ENCODE measurements around the gene SHISAL1. TPM values are rescaled to one million over a fixed set of nuclear protein-coding genes. Genes with fewer than 3 reads are reported as not detected.

SHISAL1 gene
- total RNA-seq, 1 experiment from 2014 or later, result 1.6 TPM

DNA sequence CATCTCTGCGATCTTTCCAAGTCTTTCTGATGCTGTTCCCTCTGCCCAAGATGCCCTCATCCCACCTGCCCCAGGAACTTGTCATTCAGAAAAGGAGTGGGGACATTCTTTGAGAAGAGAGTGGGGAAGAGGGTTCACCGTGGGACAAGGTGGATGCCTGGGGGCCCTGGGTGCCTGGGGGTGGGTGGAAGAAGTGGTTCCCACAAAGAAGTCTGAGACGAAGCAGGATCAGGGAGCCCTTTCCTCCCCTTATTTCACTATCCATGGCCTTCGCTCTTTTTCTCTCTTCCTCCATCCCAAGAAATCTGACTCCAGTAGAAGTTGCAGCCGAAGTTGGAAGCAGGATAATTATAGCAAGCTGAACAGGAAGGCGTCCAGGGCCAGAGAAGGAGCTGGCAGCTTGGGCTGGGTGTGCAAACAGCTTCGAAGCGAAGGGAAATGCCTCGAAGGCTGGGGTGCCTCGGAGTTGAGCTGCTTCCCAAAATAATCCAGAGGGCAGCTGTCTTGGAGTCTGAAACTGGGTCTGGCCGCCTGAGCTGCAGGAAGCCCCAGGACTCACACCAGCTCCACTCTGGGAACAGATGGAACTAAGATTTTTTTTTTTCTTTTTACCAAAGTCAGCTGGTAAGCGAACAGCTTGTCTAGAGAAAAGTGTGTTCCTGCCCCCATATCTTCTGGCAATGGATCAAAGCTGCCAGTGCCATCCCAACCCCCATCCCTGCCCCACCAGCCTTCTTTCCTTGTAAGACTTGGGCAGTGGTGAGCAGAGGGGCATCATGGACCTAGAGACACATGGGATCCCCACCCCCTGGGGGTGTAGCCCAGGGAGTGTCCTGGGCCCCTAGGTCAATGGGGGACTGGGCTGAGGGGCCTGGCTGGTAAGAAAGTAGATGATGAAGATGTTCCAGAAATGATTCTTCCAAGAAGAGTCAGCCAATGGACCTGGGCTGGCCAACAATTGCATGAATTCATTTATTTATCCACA lies 100.5 kb downstream of the SHISAL1 start:
- no peaks in the 10 kb centered on the region for H3K36me3 Mint-ChIP-seq (ENCODE audit: insufficient read depth, unreplicated experiment)
- ChIA-PET CTCF (interaction anchor here (0.6 kb wide), 1 partner anchor 143 kb away, joined by 3 read pairs; no protein-coding TSS in a partner anchor), POLR2A (no interaction called here)
- peaks cover 13% of the 10 kb centered on the region for H3K4me1 Mint-ChIP-seq (ENCODE audit: insufficient read depth, unreplicated experiment)
- TF ChIP-seq, protein P1, sequence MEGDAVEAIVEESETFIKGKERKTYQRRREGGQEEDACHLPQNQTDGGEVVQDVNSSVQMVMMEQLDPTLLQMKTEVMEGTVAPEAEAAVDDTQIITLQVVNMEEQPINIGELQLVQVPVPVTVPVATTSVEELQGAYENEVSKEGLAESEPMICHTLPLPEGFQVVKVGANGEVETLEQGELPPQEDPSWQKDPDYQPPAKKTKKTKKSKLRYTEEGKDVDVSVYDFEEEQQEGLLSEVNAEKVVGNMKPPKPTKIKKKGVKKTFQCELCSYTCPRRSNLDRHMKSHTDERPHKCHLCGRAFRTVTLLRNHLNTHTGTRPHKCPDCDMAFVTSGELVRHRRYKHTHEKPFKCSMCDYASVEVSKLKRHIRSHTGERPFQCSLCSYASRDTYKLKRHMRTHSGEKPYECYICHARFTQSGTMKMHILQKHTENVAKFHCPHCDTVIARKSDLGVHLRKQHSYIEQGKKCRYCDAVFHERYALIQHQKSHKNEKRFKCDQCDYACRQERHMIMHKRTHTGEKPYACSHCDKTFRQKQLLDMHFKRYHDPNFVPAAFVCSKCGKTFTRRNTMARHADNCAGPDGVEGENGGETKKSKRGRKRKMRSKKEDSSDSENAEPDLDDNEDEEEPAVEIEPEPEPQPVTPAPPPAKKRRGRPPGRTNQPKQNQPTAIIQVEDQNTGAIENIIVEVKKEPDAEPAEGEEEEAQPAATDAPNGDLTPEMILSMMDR (IDR thresholded peaks at IDR 0.05; ENCODE audit: unreplicated experiment), result no peak
- H3K27ac Mint-ChIP-seq (ENCODE audit: low read depth, unreplicated experiment), result no peak overlapping the region
- no TSS peak for BruUV-seq (replicated peaks)
- intact Hi-C loops (cut with micrococcal nuclease), result no loop called here
- H3K9me3 Mint-ChIP-seq (ENCODE audit: unreplicated experiment), result peaks cover 13% of the 10 kb centered on the region
- H3K27me3 Mint-ChIP-seq (ENCODE audit: insufficient read depth, unreplicated experiment), result peaks cover 33% of the 10 kb centered on the region
- peak; percentile 22 for DNase-seq (ENCODE audit: unreplicated experiment)
- H3K4me3 Mint-ChIP-seq (ENCODE audit: unreplicated experiment), result no peak overlapping the region

- peaks cover 13% of the 10 kb centered on the region for H3K4me1 Mint-ChIP-seq (ENCODE audit: insufficient read depth, unreplicated experiment)
- H3K36me3 Mint-ChIP-seq (ENCODE audit: insufficient read depth, unreplicated experiment), result no peaks in the 10 kb centered on the region
- TF ChIP-seq, protein P1 (IDR thresholded peaks at IDR 0.05; ENCODE audit: unreplicated experiment), result no peak
- no TSS peak for BruUV-seq (replicated peaks)
- POLR2A ChIA-PET, result interaction anchor here (0.5 kb wide), 1 partner anchor 27 kb away, joined by 3 read pairs; no protein-coding TSS in a partner anchor
- DNase-seq (ENCODE audit: unreplicated experiment), result peak; percentile 18
- intact Hi-C loops (cut with micrococcal nuclease), result no loop called here
- CTCF ChIA-PET, result no interaction called here
- peaks cover 13% of the 10 kb centered on the region for H3K9me3 Mint-ChIP-seq (ENCODE audit: unreplicated experiment)
- H3K4me3 Mint-ChIP-seq (ENCODE audit: unreplicated experiment), result peak overlapping the region; percentile 8
- peak overlapping the region; percentile 44 for H3K27ac Mint-ChIP-seq (ENCODE audit: low read depth, unreplicated experiment)
- peaks cover 33% of the 10 kb centered on the region for H3K27me3 Mint-ChIP-seq (ENCODE audit: insufficient read depth, unreplicated experiment)
Measured at GRCh38 chr22:44211256-44211945, 101.3 kb downstream of the SHISAL1 start.

GRCh38 chr22:44210722-44211121 lies 102.0 kb downstream of the SHISAL1 start:
- POLR2A ChIA-PET, result no interaction called here
- peak; percentile 66 for DNase-seq (ENCODE audit: unreplicated experiment)
- Mint-ChIP-seq H3K4me3 (ENCODE audit: unreplicated experiment) (peak overlapping the region; percentile 8), H3K27me3 (ENCODE audit: insufficient read depth, unreplicated experiment) (peaks cover 33% of the 10 kb centered on the region), H3K36me3 (ENCODE audit: insufficient read depth, unreplicated experiment) (no peaks in the 10 kb centered on the region), H3K9me3 (ENCODE audit: unreplicated experiment) (peaks cover 13% of the 10 kb centered on the region), H3K27ac (ENCODE audit: low read depth, unreplicated experiment) (peak overlapping the region; percentile 44), H3K4me1 (ENCODE audit: insufficient read depth, unreplicated experiment) (peaks cover 13% of the 10 kb centered on the region)
- TF ChIP-seq, protein P1 (IDR thresholded peaks at IDR 0.05; ENCODE audit: unreplicated experiment), result no peak
- no TSS peak for BruUV-seq (replicated peaks)
- CTCF ChIA-PET, result no interaction called here
- intact Hi-C loops (cut with micrococcal nuclease), result no loop called here

GRCh38 chr22:44209343-44209742 lies 103.4 kb downstream of the SHISAL1 start:
- H3K4me1 Mint-ChIP-seq (ENCODE audit: insufficient read depth, unreplicated experiment), result peaks cover 13% of the 10 kb centered on the region
- no peak overlapping the region for H3K27ac Mint-ChIP-seq (ENCODE audit: low read depth, unreplicated experiment)
- no peaks in the 10 kb centered on the region for H3K36me3 Mint-ChIP-seq (ENCODE audit: insufficient read depth, unreplicated experiment)
- DNase-seq (ENCODE audit: unreplicated experiment), result no peak
- no peak overlapping the region for H3K4me3 Mint-ChIP-seq (ENCODE audit: unreplicated experiment)
- peaks cover 36% of the 10 kb centered on the region for H3K27me3 Mint-ChIP-seq (ENCODE audit: insufficient read depth, unreplicated experiment)
- intact Hi-C loops (cut with micrococcal nuclease), result no loop called here
- peaks cover 13% of the 10 kb centered on the region for H3K9me3 Mint-ChIP-seq (ENCODE audit: unreplicated experiment)
- CTCF ChIA-PET, result no interaction called here
- POLR2A ChIA-PET, result no interaction called here
- TF ChIP-seq, protein P1 (IDR thresholded peaks at IDR 0.05; ENCODE audit: unreplicated experiment), result no peak
- BruUV-seq (replicated peaks), result no TSS peak
